CD4-positive, alpha-beta T cell treated with Interleukin-6 at 100 ng/mL for 8 hours (primary cell): ENCODE measurements around the gene PDE9A.

Experiments
- DNase-seq: peaks from one replicate; pipeline ENCODE4 v3.0.0-alpha.2; 2020; ENCODE audit warnings: mixed read lengths, low spot score

Gene PDE9A

GRCh38 chr21:42771503-42771805, 118.0 kb downstream of the PDE9A start:
- no peak for DNase-seq

- no peak for DNase-seq
Observed at GRCh38 chr21:42775123-42775522, 121.7 kb downstream of the PDE9A start.

GRCh38 chr21:42775891-42776290, 122.5 kb downstream of the PDE9A start:
- no peak for DNase-seq

- no peak for DNase-seq
Observed at GRCh38 chr21:42777064-42777756, 123.8 kb downstream of the PDE9A start.

GRCh38 chr21:42777757-42778344, 124.4 kb downstream of the PDE9A start:
- DNase-seq = no peak

- no peak for DNase-seq
Observed at GRCh38 chr21:42779431-42779861, 126.0 kb downstream of the PDE9A start.

- no peak for DNase-seq
Observed at GRCh38 chr21:42780617-42781016, 127.2 kb downstream of the PDE9A start.

GRCh38 chr21:42781150-42781970, 127.9 kb downstream of the PDE9A start:
- no peak for DNase-seq

GRCh38 chr21:42781971-42782722, 128.7 kb downstream of the PDE9A start:
- no peak for DNase-seq

GRCh38 chr21:42782723-42783242, 129.4 kb downstream of the PDE9A start:
- no peak for DNase-seq

GRCh38 chr21:42784276-42784675, 130.9 kb downstream of the PDE9A start:
- peak; percentile 14 for DNase-seq

GRCh38 chr21:42784896-42785451, 131.6 kb downstream of the PDE9A start:
- no peak for DNase-seq

- no peak for DNase-seq
Observed at GRCh38 chr21:42785666-42786427, 132.4 kb downstream of the PDE9A start.

- no peak for DNase-seq
Observed at GRCh38 chr21:42786884-42787283, 133.5 kb downstream of the PDE9A start.

- DNase-seq = no peak
Observed at GRCh38 chr21:42787613-42788012, 134.2 kb downstream of the PDE9A start.

- no peak for DNase-seq
Observed at GRCh38 chr21:42790520-42791065, 137.2 kb downstream of the PDE9A start.

- DNase-seq = no peak
Observed at GRCh38 chr21:42793774-42794173, 140.4 kb downstream of the PDE9A start.

GRCh38 chr21:42794551-42794950, 141.1 kb downstream of the PDE9A start:
- no peak for DNase-seq

GRCh38 chr21:42796327-42797062, 143.1 kb downstream of the PDE9A start:
- DNase-seq = no peak

GRCh38 chr21:42797522-42797921, 144.1 kb downstream of the PDE9A start:
- no peak for DNase-seq
